Activated CD8-positive, alpha-beta memory T cell treated with anti-CD3 and anti-CD28 coated beads, Interleukin-2, amount 50 U/mL, for 48 hours (primary cell): ENCODE measurements around the gene NUTM2G.
"Not testable (repeated sequence)": the region's sequence is repeated elsewhere in the genome, so short reads cannot be mapped to it uniquely, and the experiment has no call there.

ENCODE experiments used
- DNase-seq: peaks from one replicate; pipeline ENCODE4 v3.0.0-alpha.2; 2020

Gene NUTM2G

GRCh38 chr9:96928543-96928942 is at the start of gene NUTM2G:
Gene NUTM2G (plus strand): TSS chr9:96928843. CDS start chr9:96929025, 182 bp downstream.
- not testable (repeated sequence) for DNase-seq

- no peak for DNase-seq
Measured at GRCh38 chr9:96883922-96884321, 44.7 kb upstream of the NUTM2G start.

GRCh38 chr9:96884443-96884842 is 44.2 kb upstream of the NUTM2G start:
- DNase-seq, result no peak

GRCh38 chr9:96885424-96885823 is 43.2 kb upstream of the NUTM2G start:
- no peak for DNase-seq

- DNase-seq, result no peak
Measured at GRCh38 chr9:96888591-96888990, 40.1 kb upstream of the NUTM2G start.

- DNase-seq, result no peak
Measured at GRCh38 chr9:96892131-96892530, 36.5 kb upstream of the NUTM2G start.

- DNase-seq, result not testable (repeated sequence)
Measured at GRCh38 chr9:96900010-96900409, 28.6 kb upstream of the NUTM2G start.

GRCh38 chr9:96904947-96905722 is 23.5 kb upstream of the NUTM2G start:
- not testable (repeated sequence) for DNase-seq

GRCh38 chr9:96908479-96908878 is 20.2 kb upstream of the NUTM2G start:
- DNase-seq, result not testable (repeated sequence)

GRCh38 chr9:96915539-96915938 is 13.1 kb upstream of the NUTM2G start:
- DNase-seq, result not testable (repeated sequence)

GRCh38 chr9:96916531-96916930 is 12.1 kb upstream of the NUTM2G start:
- DNase-seq, result not testable (repeated sequence)

- not testable (repeated sequence) for DNase-seq
Measured at GRCh38 chr9:96918550-96918949, 10.1 kb upstream of the NUTM2G start.

- not testable (repeated sequence) for DNase-seq
Measured at GRCh38 chr9:96920803-96921202, 7.8 kb upstream of the NUTM2G start.

GRCh38 chr9:96925587-96925986 is 3.1 kb upstream of the NUTM2G start:
- DNase-seq, result not testable (repeated sequence)

GRCh38 chr9:96931665-96932064 is 3.0 kb downstream of the NUTM2G start:
- DNase-seq, result not testable (repeated sequence)

- not testable (repeated sequence) for DNase-seq
Measured at GRCh38 chr9:96934097-96934496, 5.5 kb downstream of the NUTM2G start.

GRCh38 chr9:96934706-96935105 is 6.1 kb downstream of the NUTM2G start:
- not testable (repeated sequence) for DNase-seq

GRCh38 chr9:96935401-96935800 is 6.8 kb downstream of the NUTM2G start:
- DNase-seq, result not testable (repeated sequence)

- DNase-seq, result not testable (repeated sequence)
Measured at GRCh38 chr9:96937442-96937841, 8.8 kb downstream of the NUTM2G start.

- not testable (repeated sequence) for DNase-seq
Measured at GRCh38 chr9:96938957-96939665, 10.5 kb downstream of the NUTM2G start.

- not testable (repeated sequence) for DNase-seq
Measured at GRCh38 chr9:96940982-96941381, 12.3 kb downstream of the NUTM2G start.

GRCh38 chr9:96941628-96942027 is 13.0 kb downstream of the NUTM2G start:
- not testable (repeated sequence) for DNase-seq

- not testable (repeated sequence) for DNase-seq
Measured at GRCh38 chr9:96942181-96942580, 13.5 kb downstream of the NUTM2G start.

- DNase-seq, result not testable (repeated sequence)
Measured at GRCh38 chr9:96949346-96949745, 20.7 kb downstream of the NUTM2G start.
